K562 (cell line): ENCODE data around the gene MEF2D. TPM values are rescaled to one million over a fixed set of nuclear protein-coding genes. Genes with fewer than 3 reads are reported as not detected.

Experiments
- ATAC-seq: fragments of 200-7000 bp; cut with Tn5 transposase; 3 replicates; pipeline ENCODE4 v1.9.1; 2020; ENCODE audit warnings: moderate library complexity
- BruUV-seq: library from RNA; stranded (reverse); fragments of 400-500 nt; replicated peaks from 2 replicates; lab custom pipeline; 2021; lab: Mats Ljungman, UMichigan
- CTCF ChIA-PET: fragments of 300-600 bp; formaldehyde crosslinking; extraction: SDS; loops from one replicate; lab custom pipeline; 2021; ENCODE audit warnings: low intra/inter-chr PET ratio; lab: Yijun Ruan, JAX
- POLR2A ChIA-PET: fragments of 300-600, 350-650 bp; sonication (Branson Sonifier 250); formaldehyde crosslinking; extraction: SDS; loops from one replicate; lab custom pipeline; 2021; ENCODE audit warnings: antibody characterized with exemption, inconsistent platforms; lab: Yijun Ruan, JAX
- DNase-seq, 4 experiments: peaks; one replicate each; pipeline versions ENCODE4 v3.0.0 to v3.0.0-alpha.2; 2011 to 2018; ENCODE audit warnings: low spot score in 3 of 4, mixed read lengths in 3 of 4; ENCODE audit errors: extremely low read depth in 1 of 4
- FAIRE-seq: peaks from 2 replicates; lab custom pipeline; 2011; peaks lifted over from hg19 to GRCh38; lab: Jason Lieb, UNC
- H2AFZ ChIP-seq: 2 replicates; pipeline ENCODE4 v1.6.0; 2011; ENCODE audit warnings: low read depth, low read length, control low read depth, inconsistent platforms
- H3K27ac ChIP-seq: fragments of 200-600 bp; 3 replicates; pipeline ENCODE4 v1.8.0; 2011; ENCODE audit warnings: low read depth, mild to moderate bottlenecking, control low read depth, inconsistent platforms, low read length, moderate library complexity, mixed read lengths; ENCODE audit errors: extremely low read depth
- H3K27me3 ChIP-seq, 2 experiments: fragments of 300-600 bp in 1 of 2; 2 replicates in 1 of 2; 3 replicates in 1 of 2; pipeline versions ENCODE4 v1.6.0 to v1.8.0; 2011; ENCODE audit warnings: inconsistent platforms in 2 of 2, low read length in 2 of 2, mild to moderate bottlenecking in 1 of 2, mixed read lengths in 1 of 2, moderate library complexity in 1 of 2; ENCODE audit not compliant: control insufficient read depth in 2 of 2, insufficient read depth in 2 of 2
- H3K36me3 ChIP-seq: fragments of 300-600 bp; 3 replicates; pipeline ENCODE4 v1.8.0; 2011; ENCODE audit warnings: mild to moderate bottlenecking, low read length, inconsistent platforms; ENCODE audit not compliant: control insufficient read depth, insufficient read depth
- H3K4me1 ChIP-seq, 2 experiments: fragments of 200-600 bp in 1 of 2; replicated peaks in 1 of 2; 2 replicates in 1 of 2; 3 replicates in 1 of 2; pipeline versions ENCODE4 v1.5.1 to v1.8.0; 2011; ENCODE audit warnings: inconsistent platforms in 2 of 2, low read length in 2 of 2, mild to moderate bottlenecking in 1 of 2, mixed read lengths in 1 of 2, moderate library complexity in 1 of 2; ENCODE audit not compliant: control insufficient read depth in 2 of 2, insufficient read depth in 2 of 2
- H3K4me2 ChIP-seq: 2 replicates; pipeline ENCODE4 v1.6.1; 2011; ENCODE audit warnings: low read length, control low read depth, inconsistent platforms, mixed read lengths; ENCODE audit not compliant: insufficient read depth
- H3K4me3 ChIP-seq: fragments of 200-600 bp; sonication (generic), shearing (Covaris generic); 2 replicates; pipeline ENCODE4 v1.5.1; 2016; ENCODE audit warnings: control low read depth, inconsistent platforms
- H3K79me2 ChIP-seq: fragments of 200-600 bp; 3 replicates; pipeline ENCODE4 v1.8.0; 2011; ENCODE audit warnings: low read length, inconsistent platforms; ENCODE audit not compliant: control insufficient read depth, insufficient read depth
- H3K9ac ChIP-seq, 2 experiments: 2 replicates each; pipeline versions ENCODE4 v1.6.0 to v1.6.1; 2011; ENCODE audit warnings: low read depth in 2 of 2, low read length in 2 of 2, control low read depth in 1 of 2, inconsistent platforms in 1 of 2, mild to moderate bottlenecking in 1 of 2, mixed read lengths in 1 of 2; ENCODE audit not compliant: insufficient read depth in 1 of 2
- H3K9me1 ChIP-seq: one replicate; pipeline ENCODE4 v1.6.0; 2011; ENCODE audit warnings: inconsistent platforms, mild to moderate bottlenecking, low read length, moderate library complexity; ENCODE audit not compliant: control insufficient read depth, insufficient read depth
- H3K9me3 ChIP-seq: replicated peaks from 2 replicates; pipeline ENCODE4 v1.5.1; 2011; ENCODE audit warnings: low read depth, low read length, inconsistent platforms; ENCODE audit not compliant: control insufficient read depth, insufficient read depth
- H4K20me1 ChIP-seq: replicated peaks from 2 replicates; pipeline ENCODE4 v1.6.1; 2011; ENCODE audit warnings: low read length, inconsistent platforms, mixed read lengths; ENCODE audit not compliant: control insufficient read depth, insufficient read depth
- CEBPZ ChIP-seq: fragments of 150-350 bp; IDR thresholded peaks from 2 replicates; pipeline ENCODE4 v1.6.1; 2014; ENCODE audit warnings: low read depth, mild to moderate bottlenecking, low read length, borderline replicate concordance
- CREB1 ChIP-seq, 2 experiments: sonication (generic) in 1 of 2; formaldehyde crosslinking in 1 of 2; IDR thresholded peaks; 2 replicates each; pipeline versions ENCODE4 v1.6.1 to v1.8.0; 2012 to 2022; ENCODE audit warnings: inconsistent platforms in 1 of 2, mild to moderate bottlenecking in 1 of 2, missing genetic modification reagents in 1 of 2, moderate library complexity in 1 of 2
- HINFP ChIP-seq: fragments of 450-650 bp; conservative IDR thresholded peaks from 2 replicates; pipeline ENCODE4 v1.6.1; 2016; ENCODE audit warnings: missing genetic modification characterization, low read depth, mild to moderate bottlenecking, control low read depth, missing compliant biosample characterization
- HMBOX1 ChIP-seq: sonication (generic); IDR thresholded peaks from 2 replicates; pipeline ENCODE4 v1.6.1; 2016
- KLF6 ChIP-seq: fragments of 250-450 bp; sonication (Bioruptor Pico); IDR thresholded peaks from 2 replicates; pipeline ENCODE4 v1.4.0; 2020; ENCODE audit warnings: mild to moderate bottlenecking, moderate library complexity, borderline replicate concordance
- NELFE ChIP-seq: IDR thresholded peaks from 2 replicates; pipeline ENCODE4 v1.6.1; 2011; ENCODE audit warnings: mild to moderate bottlenecking; ENCODE audit not compliant: insufficient read depth, insufficient read length
- NFE2L1 ChIP-seq: fragments of 450-650 bp; IDR thresholded peaks from 2 replicates; pipeline ENCODE4 v1.6.1; 2016; ENCODE audit warnings: missing genetic modification characterization, low read depth, mild to moderate bottlenecking, missing compliant biosample characterization, moderate library complexity, borderline replicate concordance
- NR1H2 ChIP-seq: sonication (generic); formaldehyde crosslinking; IDR thresholded peaks from 2 replicates; pipeline ENCODE4 v1.4.0; 2020; ENCODE audit warnings: mild to moderate bottlenecking, missing genetic modification reagents
- PURB ChIP-seq: sonication (generic); formaldehyde crosslinking; IDR thresholded peaks from 2 replicates; pipeline ENCODE4 v1.9.0; 2021; ENCODE audit warnings: low read depth, mild to moderate bottlenecking, missing genetic modification reagents
- SETDB1 ChIP-seq: IDR thresholded peaks from one replicate; pipeline ENCODE4 v1.6.1; 2012; ENCODE audit warnings: low read length, control low read depth, inconsistent platforms
- ZBED1 ChIP-seq: IDR thresholded peaks from 2 replicates; pipeline ENCODE4 v1.6.1; 2014
- ZNF134 ChIP-seq: fragments of 250-450 bp; sonication (Bioruptor Pico); conservative IDR thresholded peaks from 2 replicates; pipeline ENCODE4 v1.4.0; 2020
- ZNF140 ChIP-seq: fragments of 250-450 bp; sonication (Bioruptor Pico); IDR thresholded peaks from 2 replicates; pipeline ENCODE4 v1.8.0; 2021; ENCODE audit warnings: moderate library complexity, mild to moderate bottlenecking, inconsistent platforms
- ZNF24 ChIP-seq: fragments of 450-650 bp; IDR thresholded peaks from 2 replicates; pipeline ENCODE4 v1.6.1; 2016
- ZNF263 ChIP-seq: sonication (generic); formaldehyde crosslinking; IDR thresholded peaks from 2 replicates; pipeline ENCODE4 v1.8.0; 2022; ENCODE audit warnings: mild to moderate bottlenecking, missing genetic modification reagents, borderline replicate concordance
- WGBS: fragments of 100-300 bp; shearing (Covaris generic); methylation state at CpG from one replicate; pipeline ENCODE4 v1.1.6; 2016; ENCODE audit warnings: low coverage, mixed read lengths; ENCODE audit not compliant: insufficient coverage; ENCODE audit errors: missing lambda C conversion rate; 5-methylcytosine and 5-hydroxymethylcytosine counted together
- in situ Hi-C: fragments of 300-500 bp; cut with MboI; formaldehyde crosslinking; loops from 4 replicates; pipeline ENCODE4 v1.15.0; 2018; ENCODE audit warnings: inconsistent platforms, mixed read lengths
- intact Hi-C: fragments of 100-400 bp; cut with micrococcal nuclease; formaldehyde crosslinking; loops from 2 replicates; pipeline ENCODE4 v1.14.2; 2022
- polyA plus RNA-seq, 8 experiments: library from polyadenylated mRNA; depleted of rRNA in 4 of 8; stranded (reverse) in 5 of 8; unstranded in 3 of 8; fragments of >200 nt; fragmentation: Nextera tagmentation in 2 of 8; fragmentation: Illumina TruSeq in 1 of 8; extraction: Ambion mirVana in 2 of 8; extraction: Trizol in 1 of 8; gene quantifications; 2 replicates each; pipeline versions ENCODE4 v1.2.1 to v1.2.3, GENCODE V29; 2011 to 2014; ENCODE audit warnings: inconsistent platforms in 1 of 8, missing spikeins in 1 of 8
- total RNA-seq, 7 experiments: library from RNA; depleted of rRNA in 6 of 7; stranded (reverse); fragments of >200 nt in 6 of 7; fragmentation: Illumina TruSeq in 2 of 7; extraction: Trizol in 2 of 7; gene quantifications; 2 replicates each; pipeline versions ENCODE4 v1.2.1 to v1.2.3, GENCODE V29; 2011 to 2021; ENCODE audit warnings: low replicate concordance in 1 of 7

MEF2D gene
- total and polyA plus RNA-seq, 9 of the 15 experiments (the other 6 are each of a cell fraction or from before 2014, with no cell fraction given) = 0.10 to 19.5 (median 2.6) TPM

GRCh38 chr1:156508955-156509234 is 8.3 kb upstream of the MEF2D start:
- H2AFZ ChIP-seq = peak overlapping the region; percentile 83; the same call in 1 of the 2 replicates
- intact Hi-C loops (loop anchor here (5.0 kb wide), 1 partner anchor 397 kb away; the partner anchor contains the start of gene LMNA), in situ Hi-C loops (no loop called here)
- H3K36me3 ChIP-seq = no peaks in the 10 kb centered on the region
- H3K9me1 ChIP-seq = peaks cover 3% of the 10 kb centered on the region
- H4K20me1 ChIP-seq = no peaks in the 10 kb centered on the region
- no peaks in the 10 kb centered on the region for H3K79me2 ChIP-seq
- BruUV-seq = no TSS peak
- H3K4me1 ChIP-seq = peaks cover 23 to 28% of the 10 kb centered on the region in 2 experiments
- H3K4me3 ChIP-seq = no peak overlapping the region
- no peak for FAIRE-seq
- 25% methylated on average over 2 of the region's 2 CpGs for WGBS
- ChIA-PET POLR2A (interaction anchor here (0.6 to 2.5 kb wide), 6 partner anchors 10 to 69 kb away, joined by 3 to 15 read pairs (median 4); no protein-coding TSS in a partner anchor), CTCF (no interaction called here)
- H3K9me3 ChIP-seq = no peaks in the 10 kb centered on the region
- H3K4me2 ChIP-seq = no peak overlapping the region
- H3K27ac ChIP-seq = no peak overlapping the region
- ATAC-seq = no peak
- no peak overlapping the region for H3K9ac ChIP-seq
- DNase-seq = no peak
- peaks cover 0 to 5% of the 10 kb centered on the region in 2 experiments; a peak in 2 of 5 replicates for H3K27me3 ChIP-seq
- no peak for TF ChIP-seq HINFP (tag)
- TF ChIP-seq ZBED1 = no peak
- TF ChIP-seq HMBOX1 = no peak
- no peak for TF ChIP-seq CEBPZ
- TF ChIP-seq NFE2L1 (tag) = no peak
- TF ChIP-seq KLF6 (CRISPR knock-in tag) = no peak
- no peak for TF ChIP-seq ZNF134
- no peak for TF ChIP-seq ZNF263 (CRISPR knock-in tag)
- no peak for TF ChIP-seq SETDB1
- TF ChIP-seq NELFE = no peak
- TF ChIP-seq ZNF24 = no peak
- TF ChIP-seq CREB1 (IDR thresholded peaks at IDR 0.05) = no peak
- TF ChIP-seq CREB1 (CRISPR knock-in tag; IDR thresholded peaks at IDR 0.05) = no peak
- no peak for TF ChIP-seq ZNF140 (CRISPR knock-in tag)
- no peak for TF ChIP-seq PURB
- no peak for TF ChIP-seq NR1H2 (CRISPR knock-in tag)
